Liver (tissue), 9 donors: Measurements from ENCODE around the gene CEP120. TPM values are rescaled to one million over a fixed set of nuclear protein-coding genes. Genes with fewer than 3 reads are reported as not detected.

ENCODE experiments used
- DNase-seq: peaks from one replicate; pipeline ENCODE4 v3.0.0-alpha.2; 2017; ENCODE audit warnings: low spot score
- H3K27ac ChIP-seq, 2 donors: one replicate each; pipeline ENCODE4 v1.7.0; 2013; ENCODE audit warnings: inconsistent platforms in 2 of 2, low read length in 2 of 2, control low read depth in 1 of 2, low read depth in 1 of 2, mild to moderate bottlenecking in 1 of 2
- H3K27me3 ChIP-seq, 4 donors: one replicate each; pipeline versions ENCODE4 v1.6.1 to v1.7.0; 2013; ENCODE audit warnings: low read length in 3 of 4, inconsistent platforms in 1 of 4, mild to moderate bottlenecking in 1 of 4, moderate library complexity in 1 of 4; ENCODE audit not compliant: control insufficient read depth in 4 of 4, insufficient read depth in 4 of 4
- H3K36me3 ChIP-seq, 4 donors: one replicate each; pipeline versions ENCODE4 v1.6.1 to v1.7.0; 2013; ENCODE audit warnings: low read length in 3 of 4, mild to moderate bottlenecking in 3 of 4, low read depth in 1 of 4, moderate library complexity in 1 of 4; ENCODE audit not compliant: control insufficient read depth in 4 of 4, insufficient read depth in 3 of 4
- H3K4me1 ChIP-seq, 4 donors: one replicate each; pipeline versions ENCODE4 v1.6.1 to v1.7.0; 2013; ENCODE audit warnings: low read length in 3 of 4, mild to moderate bottlenecking in 3 of 4, moderate library complexity in 1 of 4; ENCODE audit not compliant: control insufficient read depth in 4 of 4, insufficient read depth in 4 of 4
- H3K4me3 ChIP-seq, 3 donors: one replicate each; pipeline versions ENCODE4 v1.6.1 to v1.7.0; 2013; ENCODE audit warnings: low read length in 3 of 3, control low read depth in 1 of 3, low read depth in 1 of 3, mild to moderate bottlenecking in 1 of 3
- H3K9ac ChIP-seq, 2 donors: one replicate each; pipeline ENCODE4 v1.7.0; 2013; ENCODE audit warnings: low read length in 2 of 2, mild to moderate bottlenecking in 2 of 2, moderate library complexity in 2 of 2, control low read depth in 1 of 2, low read depth in 1 of 2
- H3K9me3 ChIP-seq, 4 donors: one replicate each; pipeline versions ENCODE4 v1.6.1 to v1.7.0; 2013; ENCODE audit warnings: low read length in 3 of 4; ENCODE audit not compliant: control insufficient read depth in 4 of 4
- ATF3 ChIP-seq: IDR thresholded peaks from 2 replicates; pipeline ENCODE4 v1.6.1; 2016; ENCODE audit warnings: antibody characterized with exemption
- EGR1 ChIP-seq, 2 donors: IDR thresholded peaks; 2 replicates each; pipeline ENCODE4 v1.6.1; 2016 to 2018; ENCODE audit warnings: antibody characterized with exemption in 2 of 2, low read depth in 2 of 2
- FOXA2 ChIP-seq: IDR thresholded peaks from 2 replicates; pipeline ENCODE4 v1.6.1; 2016; ENCODE audit warnings: antibody characterized with exemption
- HNF4A ChIP-seq, 2 donors: conservative IDR thresholded peaks; 2 replicates each; pipeline ENCODE4 v1.6.1; 2016; ENCODE audit warnings: antibody characterized with exemption in 2 of 2, mild to moderate bottlenecking in 2 of 2
- HNF4G ChIP-seq: IDR thresholded peaks from 2 replicates; pipeline ENCODE4 v1.6.1; 2016; ENCODE audit warnings: antibody characterized with exemption
- JUND ChIP-seq, 2 donors: IDR thresholded peaks; 2 replicates each; pipeline ENCODE4 v1.6.1; 2016; ENCODE audit warnings: antibody characterized with exemption in 2 of 2
- MAX ChIP-seq: IDR thresholded peaks from 2 replicates; pipeline ENCODE4 v1.6.1; 2016; ENCODE audit warnings: antibody characterized with exemption
- NR2F2 ChIP-seq: IDR thresholded peaks from 2 replicates; pipeline ENCODE4 v1.6.1; 2016; ENCODE audit warnings: antibody characterized with exemption
- REST ChIP-seq: IDR thresholded peaks from 2 replicates; pipeline ENCODE4 v1.6.1; 2016; ENCODE audit warnings: antibody characterized with exemption, mild to moderate bottlenecking
- RXRA ChIP-seq, 2 donors: IDR thresholded peaks; 2 replicates each; pipeline ENCODE4 v1.6.1; 2017 to 2018; ENCODE audit warnings: antibody characterized with exemption in 2 of 2, mild to moderate bottlenecking in 1 of 2
- SP1 ChIP-seq: IDR thresholded peaks from 2 replicates; pipeline ENCODE4 v1.6.1; 2018; ENCODE audit warnings: antibody characterized with exemption, mild to moderate bottlenecking
- TAF1 ChIP-seq: conservative IDR thresholded peaks from 2 replicates; pipeline ENCODE4 v1.6.1; 2016; ENCODE audit warnings: antibody characterized with exemption, mild to moderate bottlenecking
- YY1 ChIP-seq: IDR thresholded peaks from 2 replicates; pipeline ENCODE4 v1.6.1; 2016; ENCODE audit warnings: antibody characterized with exemption, mild to moderate bottlenecking
- WGBS: extraction: QIAGEN DNeasy Blood & Tissue Kit; methylation state at CpG from one replicate; pipeline ENCODE4 v1.1.7; 2013; 5-methylcytosine and 5-hydroxymethylcytosine counted together
- polyA plus RNA-seq, 2 donors: library from polyadenylated mRNA; stranded (reverse) in 1 of 2; unstranded in 1 of 2; fragments of 200-250 nt in 1 of 2; fragments of >200 nt in 1 of 2; fragmentation: Nextera tagmentation in 1 of 2; extraction: Ambion mirVana in 1 of 2; gene quantifications; one replicate each; pipeline versions ENCODE4 v1.2.1 to v1.2.3, GENCODE V29; 2013 to 2015
- total RNA-seq, 2 donors: library from RNA; depleted of rRNA; stranded (reverse); fragments of >200 nt; gene quantifications; one replicate each; pipeline ENCODE4 v1.2.3, GENCODE V29; 2014
- TF ChIP-seq, protein P1 (sequence below): fragments of 150-350 bp; IDR thresholded peaks from 2 replicates; pipeline ENCODE4 v1.5.1; 2017; ENCODE audit warnings: improper control_type of control experiment, low read depth, low read length; ENCODE audit not compliant: missing input control
- TF ChIP-seq, protein P2 (sequence below): IDR thresholded peaks from 2 replicates; pipeline ENCODE4 v1.6.1; 2016; ENCODE audit warnings: antibody characterized with exemption
- donor health status: healthy.
- donor health status: healthy.
- donor health status: healthy.
- donor health status: healthy.
- donor health status: healthy.

CEP120 gene
- total and polyA plus RNA-seq, 4 donors = 2.1 to 11.0 (median 6.7) TPM

GRCh38 chr5:123298335-123299030 is 124.7 kb downstream of the CEP120 start:
- H3K27ac ChIP-seq = no peak overlapping the region
- H3K4me1 ChIP-seq = no peaks in the 10 kb centered on the region
- no peaks in the 10 kb centered on the region for H3K36me3 ChIP-seq
- DNase-seq = no peak
- TF ChIP-seq JUND (IDR thresholded peaks at IDR 0.05) (no peak), HNF4A (conservative IDR thresholded peaks at IDR 0.05) (no peak), EGR1 (IDR thresholded peaks at IDR 0.05; ENCODE audit: low read depth in 2 of 2) (no peak), ATF3 (no peak), HNF4G (no peak), YY1 (no peak), SP1 (no peak), REST (no peak), MAX (no peak), TAF1 (no peak), FOXA2 (no peak), NR2F2 (no peak), RXRA (IDR thresholded peaks at IDR 0.05) (no peak)
- TF ChIP-seq, protein P1, sequence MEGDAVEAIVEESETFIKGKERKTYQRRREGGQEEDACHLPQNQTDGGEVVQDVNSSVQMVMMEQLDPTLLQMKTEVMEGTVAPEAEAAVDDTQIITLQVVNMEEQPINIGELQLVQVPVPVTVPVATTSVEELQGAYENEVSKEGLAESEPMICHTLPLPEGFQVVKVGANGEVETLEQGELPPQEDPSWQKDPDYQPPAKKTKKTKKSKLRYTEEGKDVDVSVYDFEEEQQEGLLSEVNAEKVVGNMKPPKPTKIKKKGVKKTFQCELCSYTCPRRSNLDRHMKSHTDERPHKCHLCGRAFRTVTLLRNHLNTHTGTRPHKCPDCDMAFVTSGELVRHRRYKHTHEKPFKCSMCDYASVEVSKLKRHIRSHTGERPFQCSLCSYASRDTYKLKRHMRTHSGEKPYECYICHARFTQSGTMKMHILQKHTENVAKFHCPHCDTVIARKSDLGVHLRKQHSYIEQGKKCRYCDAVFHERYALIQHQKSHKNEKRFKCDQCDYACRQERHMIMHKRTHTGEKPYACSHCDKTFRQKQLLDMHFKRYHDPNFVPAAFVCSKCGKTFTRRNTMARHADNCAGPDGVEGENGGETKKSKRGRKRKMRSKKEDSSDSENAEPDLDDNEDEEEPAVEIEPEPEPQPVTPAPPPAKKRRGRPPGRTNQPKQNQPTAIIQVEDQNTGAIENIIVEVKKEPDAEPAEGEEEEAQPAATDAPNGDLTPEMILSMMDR = no peak
- TF ChIP-seq, protein P2, sequence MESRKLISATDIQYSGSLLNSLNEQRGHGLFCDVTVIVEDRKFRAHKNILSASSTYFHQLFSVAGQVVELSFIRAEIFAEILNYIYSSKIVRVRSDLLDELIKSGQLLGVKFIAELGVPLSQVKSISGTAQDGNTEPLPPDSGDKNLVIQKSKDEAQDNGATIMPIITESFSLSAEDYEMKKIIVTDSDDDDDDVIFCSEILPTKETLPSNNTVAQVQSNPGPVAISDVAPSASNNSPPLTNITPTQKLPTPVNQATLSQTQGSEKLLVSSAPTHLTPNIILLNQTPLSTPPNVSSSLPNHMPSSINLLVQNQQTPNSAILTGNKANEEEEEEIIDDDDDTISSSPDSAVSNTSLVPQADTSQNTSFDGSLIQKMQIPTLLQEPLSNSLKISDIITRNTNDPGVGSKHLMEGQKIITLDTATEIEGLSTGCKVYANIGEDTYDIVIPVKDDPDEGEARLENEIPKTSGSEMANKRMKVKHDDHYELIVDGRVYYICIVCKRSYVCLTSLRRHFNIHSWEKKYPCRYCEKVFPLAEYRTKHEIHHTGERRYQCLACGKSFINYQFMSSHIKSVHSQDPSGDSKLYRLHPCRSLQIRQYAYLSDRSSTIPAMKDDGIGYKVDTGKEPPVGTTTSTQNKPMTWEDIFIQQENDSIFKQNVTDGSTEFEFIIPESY = no peak
- H3K9me3 ChIP-seq = no peaks in the 10 kb centered on the region
- no peak overlapping the region for H3K9ac ChIP-seq
- H3K27me3 ChIP-seq = no peaks in the 10 kb centered on the region
- H3K4me3 ChIP-seq = no peak overlapping the region
- 73% methylated on average over 2 of the region's 2 CpGs for WGBS

DNA sequence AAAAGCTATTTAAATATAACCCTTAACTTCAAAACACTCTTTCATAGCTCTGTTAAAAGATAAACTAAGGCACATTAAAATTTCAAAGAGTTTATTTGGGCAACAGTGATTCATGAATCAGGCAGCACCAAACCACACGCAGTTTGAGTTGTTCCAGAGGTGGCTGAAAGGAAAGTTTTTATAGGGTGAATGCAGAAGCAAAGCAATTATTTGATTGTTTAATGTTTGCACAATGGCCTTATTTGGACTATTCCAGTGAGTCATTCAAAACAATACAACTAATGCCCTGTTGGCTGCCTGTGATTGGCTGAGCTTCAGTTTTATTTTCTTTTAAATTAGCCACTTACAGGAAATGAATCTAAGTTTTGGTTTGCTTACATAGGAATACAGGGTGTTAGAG is 125.3 kb downstream of the CEP120 start:
- DNase-seq = no peak
- no peak for TF ChIP-seq REST
- TF ChIP-seq, protein P2 = no peak
- H3K27me3 ChIP-seq = no peaks in the 10 kb centered on the region
- no peaks in the 10 kb centered on the region for H3K4me1 ChIP-seq
- H3K9ac ChIP-seq = no peak overlapping the region
- H3K27ac ChIP-seq = no peak overlapping the region
- no peaks in the 10 kb centered on the region for H3K9me3 ChIP-seq
- no peaks in the 10 kb centered on the region for H3K36me3 ChIP-seq
- no peak overlapping the region for H3K4me3 ChIP-seq
- 94% methylated on average over 1 of the region's 1 CpG for WGBS
